Measurements from ENCODE around the gene SDHC. TPM values are rescaled to one million over a fixed set of nuclear protein-coding genes. Genes with fewer than 3 reads are reported as not detected.
"Not testable (repeated sequence)": the region's sequence is repeated elsewhere in the genome, so short reads cannot be mapped to it uniquely, and the experiment has no call there.

SDHC gene
- total RNA-seq, 4 donors from 2014 or later, result 27.9 to 144 (median 48.4) TPM

DNA sequence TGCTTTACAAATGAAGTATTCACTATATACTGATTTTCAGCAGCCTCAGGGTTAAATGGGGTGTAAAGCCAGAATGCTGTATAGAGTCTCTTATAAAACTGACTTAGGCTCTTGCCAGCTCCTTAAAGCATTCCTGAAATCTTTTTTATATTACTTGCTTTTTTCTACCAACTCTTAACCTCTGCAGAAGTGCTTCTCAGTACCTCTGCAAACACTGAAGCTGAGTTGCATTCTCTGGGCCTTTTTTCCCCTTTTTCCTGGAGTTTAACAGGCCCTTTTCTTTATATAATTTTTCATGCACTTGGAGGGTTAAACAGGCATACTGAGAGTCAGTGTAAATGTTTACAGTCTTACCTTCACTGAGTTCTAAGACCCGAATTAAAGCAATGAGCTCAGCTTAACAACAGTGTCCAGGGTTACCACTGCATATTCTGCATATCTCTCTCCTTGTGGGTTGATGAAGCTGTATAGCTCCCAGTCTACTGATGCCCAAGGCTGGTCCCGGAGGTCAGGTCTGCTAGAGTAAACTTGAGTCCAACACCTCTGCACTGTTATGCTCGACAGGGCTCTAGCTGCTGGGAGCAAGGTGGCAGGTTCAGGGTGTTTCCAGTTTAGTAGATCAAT lies 94.4 kb downstream of the SDHC start:
- H3K4me1 ChIP-seq, result no peaks in the 10 kb centered on the region
- WGBS, 2 donors, result 62 to 63% methylated on average over 3 of the region's 3 CpGs
- DNase-seq (ENCODE audit: low spot score in 2 of 2), result no peak
- H3K27ac ChIP-seq, result no peak overlapping the region
- H3K27me3 ChIP-seq, result no peaks in the 10 kb centered on the region
- H3K4me3 ChIP-seq, result no peak overlapping the region
- H3K36me3 ChIP-seq, result peaks cover 0 to 8% (median 0%) of the 10 kb centered on the region in 3 donors
- no peaks in the 10 kb centered on the region for H3K9me3 ChIP-seq
- no peak for TF ChIP-seq EP300 (IDR thresholded peaks at IDR 0.05)
- TF ChIP-seq, protein P1, sequence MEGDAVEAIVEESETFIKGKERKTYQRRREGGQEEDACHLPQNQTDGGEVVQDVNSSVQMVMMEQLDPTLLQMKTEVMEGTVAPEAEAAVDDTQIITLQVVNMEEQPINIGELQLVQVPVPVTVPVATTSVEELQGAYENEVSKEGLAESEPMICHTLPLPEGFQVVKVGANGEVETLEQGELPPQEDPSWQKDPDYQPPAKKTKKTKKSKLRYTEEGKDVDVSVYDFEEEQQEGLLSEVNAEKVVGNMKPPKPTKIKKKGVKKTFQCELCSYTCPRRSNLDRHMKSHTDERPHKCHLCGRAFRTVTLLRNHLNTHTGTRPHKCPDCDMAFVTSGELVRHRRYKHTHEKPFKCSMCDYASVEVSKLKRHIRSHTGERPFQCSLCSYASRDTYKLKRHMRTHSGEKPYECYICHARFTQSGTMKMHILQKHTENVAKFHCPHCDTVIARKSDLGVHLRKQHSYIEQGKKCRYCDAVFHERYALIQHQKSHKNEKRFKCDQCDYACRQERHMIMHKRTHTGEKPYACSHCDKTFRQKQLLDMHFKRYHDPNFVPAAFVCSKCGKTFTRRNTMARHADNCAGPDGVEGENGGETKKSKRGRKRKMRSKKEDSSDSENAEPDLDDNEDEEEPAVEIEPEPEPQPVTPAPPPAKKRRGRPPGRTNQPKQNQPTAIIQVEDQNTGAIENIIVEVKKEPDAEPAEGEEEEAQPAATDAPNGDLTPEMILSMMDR (IDR thresholded peaks at IDR 0.05), result no peak
- TF ChIP-seq POLR2A (IDR thresholded peaks at IDR 0.05), result no peak

DNA sequence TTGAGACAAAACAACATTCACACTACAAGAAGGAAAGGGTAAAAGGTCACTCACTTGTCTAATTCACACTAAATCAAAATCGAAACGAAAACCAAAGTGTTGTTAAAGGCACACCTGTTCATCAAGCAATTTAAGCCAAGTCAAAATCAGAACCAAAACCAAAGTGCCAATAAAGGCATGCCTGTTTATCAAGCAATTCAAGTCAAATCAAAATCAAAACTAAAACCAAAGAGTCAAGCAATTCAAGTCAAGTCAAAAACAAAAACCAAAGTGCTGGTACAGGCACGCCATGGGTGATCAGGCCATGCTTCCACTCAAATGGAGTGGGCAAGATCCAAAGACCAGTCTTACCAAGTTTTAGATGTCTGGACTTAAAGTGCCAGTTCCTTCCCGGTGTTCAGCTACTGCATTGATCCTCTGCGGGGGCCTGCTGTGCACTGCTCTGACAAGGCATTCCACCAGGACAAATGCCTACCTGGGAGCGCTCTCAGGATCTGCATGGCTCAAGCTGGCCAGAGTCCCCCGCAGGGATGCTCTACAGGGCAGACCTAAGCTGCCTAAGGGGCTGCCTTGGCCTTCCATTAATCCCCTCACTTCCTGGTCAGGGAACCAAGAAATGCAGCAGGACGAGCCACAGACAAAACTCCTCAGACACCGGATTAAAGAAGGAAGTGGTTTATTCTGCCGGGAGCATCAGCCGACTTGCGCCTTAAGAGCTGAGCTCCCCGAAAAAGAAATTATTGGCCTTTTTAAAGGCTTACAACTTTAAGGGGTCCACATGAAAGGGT lies 95.9 kb downstream of the SDHC start:
- not testable (repeated sequence) for H3K27ac ChIP-seq; H3K36me3 ChIP-seq; H3K4me1 ChIP-seq; H3K9me3 ChIP-seq; H3K27me3 ChIP-seq; H3K4me3 ChIP-seq; DNase-seq (ENCODE audit: low spot score in 2 of 2)
- WGBS, 2 donors, result 80 to 81% methylated on average over 13 of the region's 13 CpGs

DNA sequence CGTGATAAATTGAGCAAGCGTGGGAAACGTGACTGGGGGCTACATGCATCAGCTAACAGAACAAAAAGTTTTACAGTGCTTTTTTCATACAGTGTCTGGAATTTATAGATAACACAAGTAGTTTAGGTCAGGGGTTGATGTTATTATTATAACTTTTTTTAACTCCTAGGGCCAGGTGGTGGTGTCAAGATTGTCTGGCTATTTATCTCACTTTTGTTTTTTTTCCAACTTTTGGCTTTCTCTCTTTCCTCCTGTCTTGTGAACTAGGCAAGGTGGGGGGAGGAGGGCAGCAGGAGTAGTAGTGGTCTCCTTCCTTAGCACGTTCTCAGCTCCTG lies 96.4 kb downstream of the SDHC start:
- not testable (repeated sequence) for DNase-seq (ENCODE audit: low spot score in 2 of 2); H3K4me1 ChIP-seq; H3K27me3 ChIP-seq; H3K27ac ChIP-seq; H3K4me3 ChIP-seq; H3K9me3 ChIP-seq; H3K36me3 ChIP-seq
- 62 to 66% methylated on average over 4 of the region's 4 CpGs for WGBS, 2 donors

Small RNA genes lying within 50 kb of the gene (small RNA-seq; reads per million reads assigned to genes)
- gene AL592295.2, result not detected
- not detected for gene RNU6-481P

Other genes with a start within 250 kb of the SDHC start
- gene ARHGAP30, start 244.5 kb upstream of the SDHC start, total RNA-seq, result 10 to 100 TPM in 2 of 4 donors, 1 to 10 TPM in 2; 6.1 to 14.1 (median 10.2) TPM
- not detected for gene NECTIN4, start 224.8 kb upstream of the SDHC start, total RNA-seq
- 10 to 100 TPM in 1 of 4 donors, 1 to 10 TPM in 3; 7.9 to 12.9 (median 9.1) TPM for gene KLHDC9, start 216.0 kb upstream of the SDHC start, total RNA-seq
- gene PFDN2, start 196.3 kb upstream of the SDHC start, total RNA-seq, result 10 to 100 TPM; 12.0 to 41.7 (median 39.8) TPM
- gene NIT1, start 196.3 kb upstream of the SDHC start, total RNA-seq, result 10 to 100 TPM; 26.4 to 43.0 (median 32.9) TPM
- 10 to 100 TPM; 20.1 to 48.8 (median 27.0) TPM for gene DEDD, start 181.7 kb upstream of the SDHC start, total RNA-seq
- 10 to 100 TPM; 34.1 to 51.5 (median 37.6) TPM for gene UFC1, start 160.4 kb upstream of the SDHC start, total RNA-seq
- 10 to 100 TPM; 12.9 to 53.1 (median 20.6) TPM for gene USP21, start 154.9 kb upstream of the SDHC start, total RNA-seq
- gene PPOX, start 148.0 kb upstream of the SDHC start, total RNA-seq, result 10 to 100 TPM; 25.6 to 39.3 (median 26.5) TPM
- gene B4GALT3, start 136.9 kb upstream of the SDHC start, total RNA-seq, result 10 to 100 TPM; 18.8 to 41.4 (median 24.3) TPM
- 10 to 100 TPM in 3 of 4 donors, 1 to 10 TPM in 1; 9.0 to 54.9 (median 19.5) TPM for gene ADAMTS4, start 115.3 kb upstream of the SDHC start, total RNA-seq
- gene NDUFS2, start 112.0 kb upstream of the SDHC start, total RNA-seq, result 100 to 1,000 TPM in 2 of 4 donors, 10 to 100 TPM in 2; 73.0 to 118 (median 103) TPM
- 100 to 1,000 TPM in 1 of 4 donors, 10 to 100 TPM in 3; 40.6 to 190 (median 50.9) TPM for gene FCER1G, start 99.1 kb upstream of the SDHC start, total RNA-seq
- gene APOA2, start 90.8 kb upstream of the SDHC start, total RNA-seq, result not detected
- 10 to 100 TPM in 1 of 4 donors, 1 to 10 TPM in 3; 4.3 to 13.8 (median 8.0) TPM for gene TOMM40L, start 88.3 kb upstream of the SDHC start, total RNA-seq
- gene NR1I3, start 76.2 kb upstream of the SDHC start, total RNA-seq, result not detected
- gene PCP4L1, start 55.6 kb upstream of the SDHC start, total RNA-seq, result 1 to 10 TPM in 1 of 4 donors, under 1 TPM in 1, not detected in 2; 0.42 to 1.2 TPM
- gene MPZ, start 4.4 kb upstream of the SDHC start, total RNA-seq, result 1,000 to 10,000 TPM in 3 of 4 donors, 100 to 1,000 TPM in 1; 570 to 1,776 (median 1,657) TPM
- gene CFAP126, start 53.5 kb downstream of the SDHC start, total RNA-seq, result under 1 TPM in 1 of 4 donors, not detected in 3; 0.90 TPM
- gene FCGR2A, start 191.1 kb downstream of the SDHC start, total RNA-seq, result 10 to 100 TPM; 33.3 to 76.8 (median 52.1) TPM
- gene HSPA6, start 210.2 kb downstream of the SDHC start, total RNA-seq, result 1 to 10 TPM; 2.5 to 8.1 (median 5.4) TPM
- gene FCGR3A, start 235.4 kb downstream of the SDHC start, total RNA-seq, result 10 to 100 TPM in 3 of 4 donors, 1 to 10 TPM in 1; 9.4 to 31.2 (median 22.1) TPM

All from tibial nerve (tissue), 4 donors.